Activated CD4-positive, alpha-beta T cell treated with anti-CD3 and anti-CD28 coated beads for 36 hours (primary cell): Measurements from ENCODE around the gene MRE11. TPM values are rescaled to one million over a fixed set of nuclear protein-coding genes. Genes with fewer than 3 reads are reported as not detected.

Experiments
- ATAC-seq: fragments of 200-7000 bp; cut with Tn5 transposase; one replicate; pipeline ENCODE4 v1.10.0; 2021; ENCODE audit warnings: mild to moderate bottlenecking, moderate library complexity
- CTCF ChIA-PET: fragments of 350-600 bp; sonication (Branson Sonifier 250); formaldehyde crosslinking; loops from one replicate; lab custom pipeline; 2021; ENCODE audit warnings: antibody characterized with exemption; lab: Charles Lee
- POLR2A ChIA-PET: fragments of 350-600 bp; sonication (Branson Sonifier 250); formaldehyde crosslinking; loops from one replicate; lab custom pipeline; 2021; ENCODE audit warnings: antibody characterized with exemption, inconsistent platforms; lab: Charles Lee
- DNase-seq: peaks from one replicate; pipeline ENCODE4 v3.0.0-alpha.2; 2020
- H3K27ac Mint-ChIP-seq: one replicate; pipeline ENCODE4 v1.8.0; 2021; ENCODE audit warnings: mixed read lengths
- H3K27me3 Mint-ChIP-seq: one replicate; pipeline ENCODE4 v1.8.0; 2021; ENCODE audit warnings: mixed read lengths
- H3K36me3 Mint-ChIP-seq: one replicate; pipeline ENCODE4 v1.8.0; 2021; ENCODE audit warnings: low read depth, mixed read lengths
- H3K4me1 Mint-ChIP-seq: one replicate; pipeline ENCODE4 v1.8.0; 2021; ENCODE audit warnings: mixed read lengths
- H3K4me3 Mint-ChIP-seq: one replicate; pipeline ENCODE4 v1.8.0; 2021; ENCODE audit warnings: mild to moderate bottlenecking, moderate library complexity, mixed read lengths
- H3K9me3 Mint-ChIP-seq: one replicate; pipeline ENCODE4 v1.8.0; 2021; ENCODE audit warnings: low read depth, mixed read lengths
- intact Hi-C, 2 experiments: fragments of 100-400 bp; cut with DNase I in 1 of 2; cut with micrococcal nuclease in 1 of 2; formaldehyde crosslinking; loops; one replicate each; pipeline versions ENCODE4 v1.14.2 to v1.15.1; 2022 to 2024; cut with DNase I, micrococcal nuclease
- total RNA-seq, 2 experiments: library from RNA; stranded (reverse); gene quantifications; one replicate each; pipeline ENCODE4 v1.2.3, GENCODE V29; 2021

The MRE11 gene
- total RNA-seq, 2 experiments from 2014 or later = 36.8 to 51.3 TPM

DNA sequence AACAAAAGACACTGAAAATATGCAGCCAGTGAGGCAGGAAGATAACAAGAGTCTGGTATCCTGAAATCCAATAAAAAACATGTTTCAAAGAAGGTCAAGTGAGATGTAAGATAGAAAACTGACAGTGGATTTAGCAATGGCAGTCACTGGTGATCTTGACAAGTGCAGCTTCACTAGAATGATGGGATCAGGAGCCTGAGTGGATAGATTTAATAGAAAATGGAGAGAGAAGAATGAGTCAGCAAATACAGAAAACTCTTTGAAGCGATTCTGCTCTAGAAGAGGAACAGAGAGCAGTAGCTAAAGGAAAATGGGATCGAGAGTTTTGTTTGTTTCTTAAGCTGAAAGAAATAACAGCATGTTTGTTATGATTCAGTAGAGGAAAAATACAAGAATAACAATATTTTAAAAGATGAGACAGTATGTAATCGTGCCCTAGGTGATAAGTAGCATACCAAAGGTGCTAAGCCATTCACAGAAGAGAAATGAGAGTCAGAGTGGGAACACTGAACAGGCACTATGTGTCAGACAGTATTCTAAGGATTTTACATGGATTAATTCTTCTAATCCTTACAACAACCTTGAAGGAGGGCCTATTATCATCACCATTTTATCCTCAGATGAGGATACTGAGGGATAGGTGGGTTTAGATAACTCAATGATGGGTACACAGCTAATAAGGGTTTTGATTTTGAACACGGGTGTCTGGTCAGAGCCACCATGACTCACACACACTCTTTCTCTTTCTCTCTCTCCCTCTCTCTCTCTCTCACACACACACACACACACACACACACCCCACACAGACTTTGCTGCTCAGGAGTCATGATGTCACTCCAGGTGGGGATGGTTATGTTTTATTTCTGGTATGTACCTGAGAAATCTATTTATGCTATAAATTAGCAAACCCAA is 36.3 kb downstream of the MRE11 start:
- no peaks in the 10 kb centered on the region for H3K4me1 Mint-ChIP-seq
- H3K27me3 Mint-ChIP-seq = no peaks in the 10 kb centered on the region
- ATAC-seq = no peak
- H3K9me3 Mint-ChIP-seq = no peaks in the 10 kb centered on the region
- no peak overlapping the region for H3K27ac Mint-ChIP-seq
- intact Hi-C loops = no loop called here
- H3K36me3 Mint-ChIP-seq = peaks cover 55% of the 10 kb centered on the region
- no peak overlapping the region for H3K4me3 Mint-ChIP-seq
- DNase-seq = no peak
- ChIA-PET CTCF (no interaction called here), POLR2A (no interaction called here)

- Mint-ChIP-seq H3K4me1 (no peaks in the 10 kb centered on the region), H3K27ac (no peak overlapping the region), H3K4me3 (no peak overlapping the region), H3K36me3 (peaks cover 45% of the 10 kb centered on the region), H3K9me3 (no peaks in the 10 kb centered on the region), H3K27me3 (no peaks in the 10 kb centered on the region)
- ChIA-PET CTCF (no interaction called here), POLR2A (no interaction called here)
- intact Hi-C loops = no loop called here
- no peak for DNase-seq
- peak; percentile 23 for ATAC-seq
Measured at GRCh38 chr11:94455861-94456260, 37.8 kb downstream of the MRE11 start.

- Mint-ChIP-seq H3K4me1 (no peaks in the 10 kb centered on the region), H3K36me3 (peaks cover 35% of the 10 kb centered on the region), H3K4me3 (no peak overlapping the region), H3K9me3 (no peaks in the 10 kb centered on the region), H3K27ac (no peak overlapping the region), H3K27me3 (no peaks in the 10 kb centered on the region)
- ChIA-PET CTCF (interaction anchor here (1.5 kb wide), 1 partner anchor 10 kb away, joined by 4 read pairs; no protein-coding TSS in a partner anchor), POLR2A (no interaction called here)
- intact Hi-C loops = no loop called here
- DNase-seq (no peak), ATAC-seq (no peak)
Measured at GRCh38 chr11:94454301-94454700, 39.3 kb downstream of the MRE11 start.

DNA sequence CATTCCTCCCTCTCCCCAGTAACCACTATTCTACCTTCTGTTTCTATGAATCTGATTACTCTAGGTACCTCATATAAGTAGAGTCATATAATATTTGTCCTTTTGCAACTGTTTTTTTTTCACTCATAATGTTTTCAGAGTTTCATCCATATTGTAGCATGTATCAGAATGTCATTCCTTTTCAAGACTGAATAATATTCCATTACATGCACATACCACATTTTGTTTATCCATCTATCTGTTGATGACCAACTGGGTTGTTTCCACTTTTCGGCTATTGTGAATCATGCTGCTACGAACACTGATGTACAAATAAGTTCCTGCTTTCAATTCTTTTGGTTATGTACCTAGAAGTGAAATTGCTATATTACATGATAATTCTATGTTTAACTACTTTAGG is 40.7 kb downstream of the MRE11 start:
- no peak for ATAC-seq
- Mint-ChIP-seq H3K4me1 (no peaks in the 10 kb centered on the region), H3K27me3 (no peaks in the 10 kb centered on the region), H3K27ac (no peak overlapping the region), H3K9me3 (no peaks in the 10 kb centered on the region), H3K36me3 (peaks cover 33% of the 10 kb centered on the region), H3K4me3 (no peak overlapping the region)
- ChIA-PET CTCF (no interaction called here), POLR2A (no interaction called here)
- intact Hi-C loops = no loop called here
- no peak for DNase-seq

DNA sequence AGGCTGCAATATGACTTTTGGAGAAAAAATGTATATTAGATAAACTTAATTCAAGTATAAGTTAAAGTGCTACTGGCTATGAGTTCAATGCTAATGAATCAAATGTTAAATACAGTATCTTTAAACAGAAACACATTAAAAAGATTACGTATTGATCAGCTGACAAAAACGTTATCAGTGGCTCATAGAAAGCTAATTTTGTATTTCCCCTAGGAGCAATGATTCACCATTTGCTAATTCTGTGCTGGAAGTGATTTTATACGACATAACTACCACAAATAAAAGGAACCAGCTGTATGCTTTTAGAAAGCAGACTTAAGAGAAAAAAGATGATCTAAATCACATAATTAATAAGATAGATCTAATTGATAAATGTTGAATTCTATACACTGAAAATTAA is 43.6 kb downstream of the MRE11 start:
- POLR2A ChIA-PET = interaction anchor here (0.6 kb wide), 1 partner anchor 86 kb away, joined by 4 read pairs; no protein-coding TSS in a partner anchor
- intact Hi-C loops = no loop called here
- CTCF ChIA-PET = no interaction called here

GRCh38 chr11:94449437-94449836 is 44.2 kb downstream of the MRE11 start:
- POLR2A ChIA-PET = interaction anchor here (0.6 kb wide), 1 partner anchor 87 kb away, joined by 4 read pairs; no protein-coding TSS in a partner anchor
- CTCF ChIA-PET = no interaction called here
- no peak for DNase-seq
- H3K27me3 Mint-ChIP-seq = no peaks in the 10 kb centered on the region
- intact Hi-C loops = no loop called here
- H3K9me3 Mint-ChIP-seq = no peaks in the 10 kb centered on the region
- H3K4me1 Mint-ChIP-seq = no peaks in the 10 kb centered on the region
- peak; percentile 39 for ATAC-seq
- no peak overlapping the region for H3K27ac Mint-ChIP-seq
- H3K36me3 Mint-ChIP-seq = peaks cover 25% of the 10 kb centered on the region
- H3K4me3 Mint-ChIP-seq = no peak overlapping the region

More for the DNA sequence above, 43.6 kb downstream of the MRE11 start:
- H3K27ac Mint-ChIP-seq = no peak overlapping the region
- no peaks in the 10 kb centered on the region for H3K27me3 Mint-ChIP-seq
- ATAC-seq (no peak), DNase-seq (no peak)
- H3K4me3 Mint-ChIP-seq = no peak overlapping the region
- no peaks in the 10 kb centered on the region for H3K4me1 Mint-ChIP-seq
- peaks cover 24% of the 10 kb centered on the region for H3K36me3 Mint-ChIP-seq
- no peaks in the 10 kb centered on the region for H3K9me3 Mint-ChIP-seq

GRCh38 chr11:94449029-94449428 is 44.6 kb downstream of the MRE11 start:
- Mint-ChIP-seq H3K4me3 (no peak overlapping the region), H3K36me3 (peaks cover 29% of the 10 kb centered on the region), H3K27me3 (no peaks in the 10 kb centered on the region), H3K9me3 (no peaks in the 10 kb centered on the region), H3K27ac (no peak overlapping the region), H3K4me1 (no peaks in the 10 kb centered on the region)
- ATAC-seq (no peak), DNase-seq (no peak)
- ChIA-PET POLR2A (no interaction called here), CTCF (no interaction called here)
- intact Hi-C loops = no loop called here

DNA sequence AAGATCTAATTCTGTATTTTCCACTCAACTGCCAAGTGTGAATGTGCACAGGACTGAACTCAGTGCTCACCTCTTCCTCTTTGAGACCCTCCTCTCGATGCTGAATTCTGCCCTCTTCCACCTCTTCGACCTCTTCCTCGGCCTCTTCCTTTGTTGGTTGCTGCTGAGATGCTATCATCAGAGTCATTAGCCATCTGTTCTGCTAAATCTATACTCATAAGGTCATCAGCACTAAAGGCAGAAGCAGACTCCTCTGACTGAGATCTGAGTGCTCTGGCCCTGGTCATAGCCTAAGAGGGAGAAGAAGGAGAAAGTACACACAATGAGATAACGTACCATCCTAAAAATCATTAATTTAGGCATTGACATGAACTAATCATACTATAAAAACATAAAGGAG is 46.5 kb downstream of the MRE11 start:
- ChIA-PET POLR2A (no interaction called here), CTCF (no interaction called here)
- ATAC-seq (no peak), DNase-seq (no peak)
- Mint-ChIP-seq H3K4me3 (no peak overlapping the region), H3K9me3 (no peaks in the 10 kb centered on the region), H3K4me1 (no peaks in the 10 kb centered on the region), H3K27ac (no peak overlapping the region), H3K27me3 (no peaks in the 10 kb centered on the region), H3K36me3 (peaks cover 34% of the 10 kb centered on the region)
- intact Hi-C loops = no loop called here

- H3K27me3 Mint-ChIP-seq = no peaks in the 10 kb centered on the region
- intact Hi-C loops = no loop called here
- ChIA-PET POLR2A (no interaction called here), CTCF (no interaction called here)
- H3K4me3 Mint-ChIP-seq = no peak overlapping the region
- no peaks in the 10 kb centered on the region for H3K4me1 Mint-ChIP-seq
- DNase-seq (no peak), ATAC-seq (no peak)
- H3K27ac Mint-ChIP-seq = no peak overlapping the region
- H3K9me3 Mint-ChIP-seq = no peaks in the 10 kb centered on the region
- peaks cover 44% of the 10 kb centered on the region for H3K36me3 Mint-ChIP-seq
Measured at GRCh38 chr11:94445641-94446040, 48.0 kb downstream of the MRE11 start.

DNA sequence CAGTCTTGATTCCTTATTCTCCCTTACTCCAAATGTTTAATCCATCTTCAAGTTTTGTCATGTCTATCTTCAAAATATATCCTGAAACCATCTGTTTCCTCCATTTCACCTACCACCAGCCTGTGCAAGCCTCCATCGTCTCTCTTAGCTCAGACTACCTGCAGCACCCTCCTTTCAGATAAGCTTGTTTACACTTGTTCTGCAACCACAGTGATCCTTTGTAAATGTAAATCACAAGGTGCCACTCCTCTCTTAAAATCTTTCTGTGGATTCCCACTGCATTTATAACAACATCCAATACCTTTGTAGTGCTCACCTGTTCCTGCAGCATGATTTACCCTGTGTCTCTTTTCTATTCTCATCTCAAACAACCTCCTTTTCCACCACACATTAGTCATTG is 60.6 kb downstream of the MRE11 start:
- no peak overlapping the region for H3K4me3 Mint-ChIP-seq
- CTCF ChIA-PET = no interaction called here
- ATAC-seq = no peak
- intact Hi-C loops = no loop called here
- POLR2A ChIA-PET = no interaction called here
- H3K4me1 Mint-ChIP-seq = no peaks in the 10 kb centered on the region
- DNase-seq = no peak
- no peaks in the 10 kb centered on the region for H3K27me3 Mint-ChIP-seq
- no peaks in the 10 kb centered on the region for H3K9me3 Mint-ChIP-seq
- peaks cover 65% of the 10 kb centered on the region for H3K36me3 Mint-ChIP-seq
- H3K27ac Mint-ChIP-seq = no peak overlapping the region

GRCh38 chr11:94424662-94425061 is 69.0 kb downstream of the MRE11 start:
- DNase-seq (no peak), ATAC-seq (no peak)
- no peak overlapping the region for H3K4me3 Mint-ChIP-seq
- H3K27me3 Mint-ChIP-seq = no peaks in the 10 kb centered on the region
- H3K4me1 Mint-ChIP-seq = peaks cover 2% of the 10 kb centered on the region
- ChIA-PET POLR2A (no interaction called here), CTCF (no interaction called here)
- no peaks in the 10 kb centered on the region for H3K9me3 Mint-ChIP-seq
- peaks cover 58% of the 10 kb centered on the region for H3K36me3 Mint-ChIP-seq
- no peak overlapping the region for H3K27ac Mint-ChIP-seq
- intact Hi-C loops = no loop called here

DNA sequence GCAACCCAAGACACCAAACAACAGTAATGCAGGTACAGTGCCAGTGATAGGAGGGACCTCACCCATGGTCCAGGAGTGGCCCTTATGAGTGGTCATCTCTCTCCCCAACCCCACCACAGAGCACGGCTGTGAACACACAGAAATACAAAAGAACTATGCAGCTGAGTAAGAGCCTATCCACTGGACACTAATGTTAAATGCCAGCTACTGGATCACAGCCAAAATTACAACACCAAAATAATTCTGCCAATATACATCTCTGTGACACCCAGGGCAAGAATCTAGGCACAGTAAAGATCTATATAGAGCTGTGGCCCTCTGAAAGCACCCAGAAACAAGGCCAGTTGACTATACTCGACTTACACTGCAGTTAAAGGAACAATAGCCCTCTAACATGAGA is 69.6 kb downstream of the MRE11 start:
- peaks cover 2% of the 10 kb centered on the region for H3K4me1 Mint-ChIP-seq
- DNase-seq = no peak
- ChIA-PET POLR2A (no interaction called here), CTCF (no interaction called here)
- no peak overlapping the region for H3K4me3 Mint-ChIP-seq
- no peak overlapping the region for H3K27ac Mint-ChIP-seq
- no peaks in the 10 kb centered on the region for H3K27me3 Mint-ChIP-seq
- H3K36me3 Mint-ChIP-seq = peaks cover 54% of the 10 kb centered on the region
- H3K9me3 Mint-ChIP-seq = no peaks in the 10 kb centered on the region
- no peak for ATAC-seq
- intact Hi-C loops = no loop called here
